ENCODE results near the gene CDCA4. TPM values are rescaled to one million over a fixed set of nuclear protein-coding genes. Genes with fewer than 3 reads are reported as not detected.

The CDCA4 gene
- total and polyA plus RNA-seq, 2 donors (not counting 1 experiment from before 2014, with no cell fraction given), result 6.3 to 11.7 TPM

- Histone ChIP-seq H3K27ac (ENCODE audit: low read length in 2 of 2) (no peak overlapping the region), H3K79me2 (ENCODE audit: control insufficient read depth, insufficient read depth, low read length) (no peaks in the 10 kb centered on the region), H3K4me2 (replicated peaks; ENCODE audit: low read depth, low read length, poor library complexity, severe bottlenecking) (no peak overlapping the region), H3K36me3 (replicated peaks in 1 of 2; ENCODE audit: control extremely low read depth in 1 of 2, control insufficient read depth in 1 of 2, extremely low read depth in 1 of 2, insufficient read depth in 2 of 2, low read length in 1 of 2) (no peaks in the 10 kb centered on the region), H3K27me3 (replicated peaks in 1 of 4; ENCODE audit: control extremely low read depth in 1 of 4, control insufficient read depth in 3 of 4, insufficient read depth in 4 of 4, low read length in 3 of 4) (peaks cover 0 to 40% (median 16%) of the 10 kb centered on the region in 4 experiments), H3K9ac (ENCODE audit: low read length) (no peak overlapping the region), H3K4me1 (ENCODE audit: control insufficient read depth in 2 of 2, insufficient read depth in 2 of 2, low read length in 2 of 2) (peaks cover 24 to 31% of the 10 kb centered on the region in 2 donors), H4K20me1 (ENCODE audit: control insufficient read depth, insufficient read depth, low read length, poor library complexity, severe bottlenecking) (no peaks in the 10 kb centered on the region), H3K4me3 (ENCODE audit: control extremely low read depth in 1 of 5, extremely low read depth in 1 of 5, insufficient read depth in 1 of 5, low read depth in 2 of 5, low read length in 4 of 5) (no peak overlapping the region), H3K9me3 (ENCODE audit: control extremely low read depth in 1 of 3, control insufficient read depth in 2 of 3, insufficient read depth in 1 of 3, low read length in 2 of 3) (peaks cover 0 to 13% (median 0%) of the 10 kb centered on the region in 3 donors), H2AFZ (ENCODE audit: insufficient read depth, low read depth, low read length, poor library complexity, severe bottlenecking) (no peak overlapping the region)
- Mint-ChIP-seq H3K9me3 (ENCODE audit: insufficient read depth) (no peaks in the 10 kb centered on the region), H3K4me3 (no peak overlapping the region), H3K27ac (no peak overlapping the region), H3K27me3 (peaks cover 23% of the 10 kb centered on the region), H3K4me1 (peaks cover 23% of the 10 kb centered on the region)
- CTCF ChIA-PET, result interaction anchor here (0.6 to 6.7 kb wide), 3 partner anchors 10 to 73 kb away, joined by 3 to 132 read pairs (median 3); no protein-coding TSS in a partner anchor
- TF ChIP-seq CTCF (IDR thresholded peaks at IDR 0.05), result no peak
- TF ChIP-seq EZH2 (IDR thresholded peaks at IDR 0.05; ENCODE audit: borderline replicate concordance, insufficient read depth, low read depth, low read length, poor library complexity, severe bottlenecking), result no peak
- intact Hi-C loops (cut with micrococcal nuclease), result no loop called here
- POLR2A ChIA-PET, result interaction anchor here (0.6 to 1.0 kb wide), 2 partner anchors 74 to 325 kb away, joined by 4 to 6 read pairs; no protein-coding TSS in a partner anchor
- ATAC-seq (ENCODE audit: low read depth) (no peak), DNase-seq (no peak)
- WGBS (ENCODE audit: insufficient coverage), result 88% methylated on average over 11 of the region's 12 CpGs
Measured at GRCh38 chr14:104971447-104972240, 49.2 kb downstream of the CDCA4 start.
